ENCODE results near the gene FAAP20.

DNA sequence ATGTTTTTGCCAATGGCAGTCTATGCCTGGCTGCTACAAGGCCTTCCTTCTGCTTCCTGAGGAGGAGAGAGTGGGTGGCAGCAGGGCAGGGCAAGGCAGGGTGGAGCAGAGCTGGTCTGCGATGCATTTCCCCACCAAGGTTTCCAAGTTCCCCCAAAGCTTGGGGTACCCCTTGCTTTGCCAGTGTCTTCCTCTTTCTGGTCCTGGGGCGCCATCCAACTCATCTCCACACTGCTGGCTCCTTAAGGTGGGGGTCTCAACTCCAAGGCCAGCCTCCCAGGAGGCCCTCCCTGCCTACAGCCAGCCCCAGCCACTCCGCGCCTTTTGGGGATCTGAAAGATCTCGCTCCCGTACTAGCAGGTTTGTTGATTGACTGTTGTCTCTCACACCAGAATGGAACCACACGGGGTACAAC, 29.6 kb upstream of the FAAP20 start:
- TF ChIP-seq, protein P1, sequence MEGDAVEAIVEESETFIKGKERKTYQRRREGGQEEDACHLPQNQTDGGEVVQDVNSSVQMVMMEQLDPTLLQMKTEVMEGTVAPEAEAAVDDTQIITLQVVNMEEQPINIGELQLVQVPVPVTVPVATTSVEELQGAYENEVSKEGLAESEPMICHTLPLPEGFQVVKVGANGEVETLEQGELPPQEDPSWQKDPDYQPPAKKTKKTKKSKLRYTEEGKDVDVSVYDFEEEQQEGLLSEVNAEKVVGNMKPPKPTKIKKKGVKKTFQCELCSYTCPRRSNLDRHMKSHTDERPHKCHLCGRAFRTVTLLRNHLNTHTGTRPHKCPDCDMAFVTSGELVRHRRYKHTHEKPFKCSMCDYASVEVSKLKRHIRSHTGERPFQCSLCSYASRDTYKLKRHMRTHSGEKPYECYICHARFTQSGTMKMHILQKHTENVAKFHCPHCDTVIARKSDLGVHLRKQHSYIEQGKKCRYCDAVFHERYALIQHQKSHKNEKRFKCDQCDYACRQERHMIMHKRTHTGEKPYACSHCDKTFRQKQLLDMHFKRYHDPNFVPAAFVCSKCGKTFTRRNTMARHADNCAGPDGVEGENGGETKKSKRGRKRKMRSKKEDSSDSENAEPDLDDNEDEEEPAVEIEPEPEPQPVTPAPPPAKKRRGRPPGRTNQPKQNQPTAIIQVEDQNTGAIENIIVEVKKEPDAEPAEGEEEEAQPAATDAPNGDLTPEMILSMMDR (IDR thresholded peaks at IDR 0.05; ENCODE audit: low read length) = no peak
- TF ChIP-seq EZH2 (optimal IDR thresholded peaks at IDR 0.05; ENCODE audit: low read depth, low read length) (no peak), EZH2phosphoT487 (IDR thresholded peaks at IDR 0.05; ENCODE audit: low read length) (no peak)
